ENCODE results near the gene BTG3.

BTG3 gene

DNA sequence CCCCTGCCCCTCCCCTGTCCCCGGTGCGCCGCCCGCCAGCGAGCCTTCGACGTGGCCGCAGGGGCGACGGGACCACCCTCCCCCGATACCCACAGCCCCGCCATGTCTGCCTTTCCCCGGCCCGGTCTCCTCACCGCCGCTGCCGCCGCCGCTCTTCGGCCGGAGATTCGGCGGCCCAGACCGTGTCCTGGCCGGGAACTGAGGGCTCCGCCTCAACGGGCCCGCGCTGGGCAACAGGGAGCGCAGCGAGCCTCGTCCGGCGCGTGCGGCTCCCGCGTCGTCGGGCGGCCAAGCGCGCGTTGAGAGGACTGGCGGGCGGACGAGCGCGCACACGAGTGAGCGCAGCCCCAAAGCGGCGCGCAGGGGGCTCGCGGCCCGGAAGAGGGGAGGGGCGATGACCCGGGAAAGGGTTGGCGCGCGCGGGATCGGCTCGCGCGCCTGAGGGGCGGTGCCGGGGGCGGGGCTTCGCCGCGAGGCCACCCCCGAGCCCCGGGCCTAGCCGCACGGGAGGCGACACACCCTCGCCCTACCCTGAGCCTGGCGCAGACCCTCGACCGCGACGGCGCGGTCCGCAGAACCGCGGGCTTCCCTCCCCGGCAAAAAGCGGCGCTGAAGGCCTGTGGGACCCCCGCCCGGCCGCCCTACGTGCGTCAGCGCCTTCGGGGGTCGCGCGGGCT, at the start of gene BTG3:
TSS of gene BTG3 (minus strand) at position 337 of the 677 bp plus-strand sequence. CDS start 3,757 bp downstream, outside the sequence.
- DNase-seq (ENCODE audit: low spot score): peak; percentile 87

DNA sequence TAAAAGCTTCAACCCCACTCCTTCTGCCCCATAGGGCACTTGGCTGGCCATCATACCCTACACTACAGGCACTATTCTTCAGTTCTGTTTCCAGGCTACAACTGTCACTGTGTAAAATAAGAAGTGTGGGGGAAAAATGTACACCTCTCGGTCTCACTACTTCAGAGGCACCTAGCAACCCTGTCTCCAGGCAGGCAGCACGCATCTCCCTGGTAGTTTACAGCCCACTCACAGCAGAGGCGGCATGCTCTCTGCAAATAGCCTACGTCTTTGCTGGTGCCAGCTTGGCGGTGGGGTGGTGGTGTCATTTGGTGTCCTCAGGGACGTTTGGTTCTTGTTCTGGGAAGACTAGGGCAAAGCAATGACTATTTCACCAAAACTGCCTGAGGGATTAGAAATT, 48.2 kb upstream of the BTG3 start:
- no peak for DNase-seq (ENCODE audit: low spot score)

- no peak for DNase-seq (ENCODE audit: low spot score)
These were observed 47.8 kb upstream of the BTG3 start for GRCh38 chr21:17660452-17660851.

DNA sequence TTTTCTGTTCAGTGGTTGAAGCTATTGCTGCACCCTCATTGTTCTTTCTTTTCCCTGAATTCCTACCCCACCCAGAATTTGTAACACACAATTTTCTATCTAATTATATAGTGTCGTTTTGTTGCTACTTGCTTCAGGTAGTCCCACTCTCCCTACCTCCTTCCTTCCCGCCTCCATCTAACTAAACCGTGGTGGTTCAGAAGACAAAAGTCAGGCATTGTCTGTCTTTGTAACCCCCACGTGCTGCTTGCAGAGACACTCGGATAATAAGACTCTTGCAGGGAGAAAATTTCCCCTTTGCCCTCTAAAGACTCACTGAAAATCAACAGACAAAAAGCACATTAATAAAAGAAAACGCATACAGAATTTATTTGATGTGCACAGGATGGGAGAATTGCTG, 46.2 kb upstream of the BTG3 start:
- no peak for DNase-seq (ENCODE audit: low spot score)

- DNase-seq (ENCODE audit: low spot score): no peak
These were observed 38.8 kb upstream of the BTG3 start for GRCh38 chr21:17651526-17651925.

DNA sequence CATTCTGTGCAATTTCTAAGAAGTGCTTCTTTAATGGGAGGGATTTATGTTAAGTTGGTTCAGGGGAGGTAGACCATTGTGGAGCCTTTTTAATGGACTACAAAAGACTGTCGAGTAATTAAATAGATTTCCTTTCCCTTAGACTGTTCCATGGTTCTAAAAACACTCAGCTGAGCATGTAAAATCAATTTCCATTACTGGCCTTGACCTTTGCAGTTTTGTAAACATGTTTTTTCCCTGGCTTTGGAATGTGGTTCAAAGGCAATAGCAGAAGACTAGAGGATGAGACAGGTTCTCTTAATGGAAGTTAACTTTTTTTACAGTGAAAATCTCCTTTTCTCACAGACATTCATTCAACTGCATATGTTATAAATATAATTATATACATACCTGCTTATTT, 37.6 kb upstream of the BTG3 start:
- DNase-seq (ENCODE audit: low spot score): no peak

DNA sequence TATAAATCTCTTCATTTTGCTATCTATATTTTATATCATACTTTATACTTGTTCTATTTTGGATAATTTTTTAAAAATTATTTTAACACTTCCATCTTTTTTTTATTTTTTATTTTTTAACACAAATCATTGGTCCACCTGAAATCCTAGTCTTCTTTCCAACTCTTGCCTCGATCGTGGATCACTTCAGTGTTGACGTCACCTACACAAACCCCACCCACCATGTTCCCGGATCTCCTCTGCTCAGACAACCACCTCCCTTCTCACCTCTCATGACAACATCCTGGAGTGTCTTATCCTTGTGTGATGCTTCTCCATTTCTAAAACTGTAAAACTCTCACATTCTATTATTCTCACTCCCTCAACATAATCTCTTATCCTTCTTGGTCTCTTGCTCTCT, 34.1 kb upstream of the BTG3 start:
- no peak for DNase-seq (ENCODE audit: low spot score)

GRCh38 chr21:17644186-17644585, 31.5 kb upstream of the BTG3 start:
- DNase-seq (ENCODE audit: low spot score): no peak

- no peak for DNase-seq (ENCODE audit: low spot score)
These were observed 28.1 kb upstream of the BTG3 start for GRCh38 chr21:17640821-17641220.

DNA sequence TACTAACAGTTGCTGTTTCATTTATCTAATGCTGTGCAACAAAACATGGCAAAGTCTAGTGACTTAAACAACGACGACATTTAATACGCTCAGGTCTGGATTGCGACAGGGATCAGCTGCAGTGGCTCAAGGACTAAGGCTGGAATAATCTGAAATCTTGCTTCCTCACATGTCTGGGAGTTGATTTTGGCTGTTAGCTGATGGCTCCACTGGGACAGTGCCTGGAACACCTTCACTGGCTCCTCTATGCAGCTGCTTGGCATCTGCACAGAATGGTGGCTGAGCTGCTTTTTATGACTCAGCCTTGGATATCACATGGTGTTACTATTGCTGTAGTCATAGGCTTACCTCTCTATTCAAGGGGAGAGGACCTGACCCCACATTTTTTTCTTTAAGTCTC, 24.0 kb upstream of the BTG3 start:
- no peak for DNase-seq (ENCODE audit: low spot score)

- DNase-seq (ENCODE audit: low spot score): no peak
These were observed 18.5 kb upstream of the BTG3 start for GRCh38 chr21:17631195-17631594.

GRCh38 chr21:17622018-17622417, 9.3 kb upstream of the BTG3 start:
- no peak for DNase-seq (ENCODE audit: low spot score)

DNA sequence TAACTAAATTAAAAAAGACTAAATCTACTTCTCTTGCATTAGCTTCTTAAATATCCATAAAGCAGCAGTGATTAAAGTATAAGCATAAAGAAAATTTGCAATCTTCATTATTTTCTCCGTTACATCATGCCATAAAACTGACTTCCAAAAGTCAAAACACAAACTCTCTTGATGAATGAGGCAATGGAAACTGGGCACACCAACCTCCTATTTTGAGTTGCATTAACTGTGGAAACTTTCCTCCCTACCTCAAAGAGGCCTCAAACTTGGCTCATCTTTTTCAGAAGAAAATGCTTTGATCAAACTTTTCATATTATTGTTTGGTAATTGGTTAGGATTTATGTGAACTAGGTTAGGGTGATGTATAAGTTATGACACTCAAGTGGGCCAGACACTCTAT, 4.1 kb upstream of the BTG3 start:
- DNase-seq (ENCODE audit: low spot score): no peak

GRCh38 chr21:17613242-17613676, 558 bp upstream of the BTG3 start:
- DNase-seq (ENCODE audit: low spot score): no peak

DNA sequence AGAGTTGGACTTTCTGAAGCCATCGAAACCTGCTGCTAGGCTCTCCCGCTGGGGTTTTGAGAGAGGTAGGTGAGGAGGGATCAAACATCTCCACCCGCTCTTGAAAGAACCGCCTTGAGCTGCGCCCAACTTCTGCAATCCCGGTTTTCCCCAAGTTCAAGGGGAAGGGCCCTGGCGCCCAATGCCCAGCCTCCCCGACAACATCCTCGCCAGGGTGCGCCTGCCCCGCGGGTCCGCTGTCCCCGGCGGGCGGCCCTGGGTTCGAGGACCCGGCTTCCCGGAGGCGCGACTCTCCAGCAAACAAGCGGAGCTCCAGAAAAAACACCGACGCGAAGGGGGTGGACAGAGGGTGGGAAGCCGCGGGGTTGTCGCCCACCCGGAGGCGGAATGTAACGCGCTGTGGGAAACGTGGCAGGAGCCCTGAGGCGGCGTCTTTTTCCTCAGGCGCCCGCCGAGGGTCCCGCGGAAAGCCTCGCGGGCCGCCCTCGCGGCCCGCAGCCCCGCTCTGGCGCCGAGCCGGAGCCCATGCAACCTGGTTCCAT, 607 bp downstream of the BTG3 start:
- peak; percentile 10 for DNase-seq (ENCODE audit: low spot score)

DNA sequence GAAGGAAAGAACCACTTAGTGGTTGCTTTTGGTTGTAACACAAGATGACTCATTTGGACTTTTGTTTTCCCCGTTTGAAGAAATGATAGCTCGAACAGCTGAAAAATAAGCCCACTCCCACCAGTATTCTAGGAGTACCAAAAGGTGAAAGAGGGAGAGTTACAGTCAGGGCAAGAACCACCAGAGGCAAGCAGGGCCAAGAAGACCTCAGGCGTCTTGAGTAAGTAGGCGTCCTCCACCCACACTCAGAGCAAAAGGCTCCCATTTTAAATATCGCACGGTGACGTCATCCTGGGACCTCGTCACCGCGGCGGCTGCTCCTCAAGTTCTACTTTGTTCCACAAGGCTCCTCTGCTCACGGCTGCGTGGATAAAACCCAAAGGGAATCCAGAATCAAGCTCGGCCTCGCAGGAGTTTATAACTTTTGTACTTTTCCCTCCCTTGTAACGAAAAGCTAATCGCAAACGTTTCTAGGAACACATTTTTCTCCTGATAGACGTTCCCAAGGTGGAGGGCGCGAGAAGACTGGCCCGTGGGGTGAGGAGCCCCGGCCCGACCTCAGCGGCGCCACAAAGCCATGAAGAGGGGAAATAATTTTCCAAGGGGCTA, 1.2 kb downstream of the BTG3 start:
- peak; percentile 85 for DNase-seq (ENCODE audit: low spot score)

- DNase-seq (ENCODE audit: low spot score): no peak
These were observed 1.8 kb downstream of the BTG3 start for GRCh38 chr21:17610911-17611310.

DNA sequence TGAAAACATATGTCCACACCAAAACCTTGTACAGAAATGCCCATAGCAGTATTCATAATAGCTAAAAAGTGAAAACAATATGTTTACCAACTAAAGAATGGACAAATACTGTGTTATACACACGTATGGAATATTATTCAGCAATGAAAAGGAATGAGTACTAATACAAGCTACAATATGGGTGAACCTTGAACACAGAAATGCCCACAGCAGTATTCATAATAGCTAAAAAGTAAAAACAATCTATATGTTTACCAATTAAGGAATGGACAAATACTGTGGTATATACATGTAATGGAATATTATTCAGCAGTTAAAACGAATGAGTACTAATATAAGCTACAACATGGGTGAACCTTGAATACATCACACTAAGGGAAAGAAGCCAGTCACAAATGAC, 3.0 kb downstream of the BTG3 start:
- DNase-seq (ENCODE audit: low spot score): no peak

- no peak for DNase-seq (ENCODE audit: low spot score)
These were observed 5.0 kb downstream of the BTG3 start for GRCh38 chr21:17607684-17608083.

GRCh38 chr21:17602874-17603273, 9.8 kb downstream of the BTG3 start:
- DNase-seq (ENCODE audit: low spot score): peak; percentile 14

GRCh38 chr21:17598437-17598836, 14.3 kb downstream of the BTG3 start:
- DNase-seq (ENCODE audit: low spot score): no peak

DNA sequence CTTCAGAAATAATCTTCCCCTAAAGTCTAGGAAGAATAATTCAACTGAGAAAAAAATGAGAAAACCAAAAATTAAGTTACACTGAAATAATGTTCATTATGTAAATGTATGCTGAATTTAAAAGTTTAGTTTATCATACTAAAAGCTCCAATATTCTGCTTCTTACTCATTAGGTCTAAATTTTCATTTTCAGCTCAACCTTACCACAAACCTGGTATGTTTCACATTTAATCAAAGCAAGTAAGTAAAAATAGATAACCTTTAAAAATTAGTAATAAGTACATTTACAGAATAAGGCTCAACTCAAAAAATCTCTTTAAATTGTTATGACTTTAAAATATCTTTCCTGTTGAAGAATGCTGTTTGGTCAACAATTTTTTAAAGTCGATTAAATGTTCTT, 15.0 kb downstream of the BTG3 start:
- no peak for DNase-seq (ENCODE audit: low spot score)

DNA sequence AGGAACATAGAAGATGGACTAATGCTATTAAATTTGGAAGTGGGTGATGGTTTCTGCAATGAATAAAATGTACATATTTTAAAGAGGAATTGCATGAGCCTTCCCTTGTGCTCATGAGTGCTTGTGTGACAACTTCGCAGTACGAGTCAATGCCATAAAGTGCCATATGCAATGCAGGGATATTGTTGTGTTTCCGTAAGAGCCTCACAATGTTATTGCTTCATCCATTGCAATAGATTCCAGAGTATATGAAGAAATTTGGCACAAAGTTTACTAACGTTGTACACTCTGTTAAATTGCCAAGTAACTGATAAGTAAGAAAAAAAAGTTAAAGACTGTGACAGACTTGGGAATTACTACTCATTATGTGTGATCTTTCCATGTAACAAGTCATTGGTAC, 22.3 kb downstream of the BTG3 start:
- no peak for DNase-seq (ENCODE audit: low spot score)

Measured in activated CD4-positive, alpha-beta T cell treated with anti-CD3 and anti-CD28 coated beads, Interleukin-2, Interleukin-4, amounts not matched to agents 100 ng/mL and 50 ng/mL, durations not matched to agents 16 hours and 8 hours (primary cell).